ENCODE data around the gene WIPF2.

GRCh38 chr17:40329839-40330794 lies 111.0 kb downstream of the WIPF2 start:
- TF ChIP-seq HOXA7 (CRISPR knock-in tag; IDR thresholded peaks at IDR 0.05; ENCODE audit: borderline replicate concordance) (no peak), ZNF704 (tag by site-specific recombination; IDR thresholded peaks at IDR 0.05) (no peak)
